ENCODE measurements around the gene RTN1. TPM values are rescaled to one million over a fixed set of nuclear protein-coding genes. Genes with fewer than 3 reads are reported as not detected.

RTN1 gene
- total RNA-seq, 4 donors from 2014 or later = 1.4 to 2.5 (median 1.8) TPM

GRCh38 chr14:59788176-59788575 lies 82.4 kb downstream of the RTN1 start:
- Histone ChIP-seq H3K27me3 (no peaks in the 10 kb centered on the region), H3K27ac (no peak overlapping the region), H3K9me3 (no peaks in the 10 kb centered on the region), H3K36me3 (no peaks in the 10 kb centered on the region), H3K4me1 (no peaks in the 10 kb centered on the region), H3K4me3 (no peak overlapping the region)
- in situ Hi-C loops (cut with MboI; ENCODE audit: low sequenced_read_pairs in 4 of 4) (no loop called here), intact Hi-C loops (cut with DNase I; ENCODE audit: low total_unique reads) (no loop called here)
- TF ChIP-seq POLR2A (IDR thresholded peaks at IDR 0.05) (no peak), CTCF (IDR thresholded peaks at IDR 0.05 in 4 of 5, conservative IDR thresholded peaks at IDR 0.05 in 1 of 5) (no peak)
- ATAC-seq = no peak
- no peak for DNase-seq

- intact Hi-C loops (cut with DNase I; ENCODE audit: low total_unique reads) (no loop called here), in situ Hi-C loops (cut with MboI; ENCODE audit: low sequenced_read_pairs in 4 of 4) (no loop called here)
- Histone ChIP-seq H3K27me3 (no peaks in the 10 kb centered on the region), H3K36me3 (no peaks in the 10 kb centered on the region), H3K9me3 (no peaks in the 10 kb centered on the region), H3K27ac (no peak overlapping the region), H3K4me3 (no peak overlapping the region), H3K4me1 (no peaks in the 10 kb centered on the region)
- TF ChIP-seq CTCF (IDR thresholded peaks at IDR 0.05 in 4 of 5, conservative IDR thresholded peaks at IDR 0.05 in 1 of 5) = no peak
- no peak for TF ChIP-seq POLR2A (IDR thresholded peaks at IDR 0.05)
- ATAC-seq = no peak
- DNase-seq = no peak
Measured at GRCh38 chr14:59787045-59787674, 83.4 kb downstream of the RTN1 start.

GRCh38 chr14:59785629-59786028 lies 84.9 kb downstream of the RTN1 start:
- Histone ChIP-seq H3K9me3 (no peaks in the 10 kb centered on the region), H3K4me1 (no peaks in the 10 kb centered on the region), H3K27me3 (no peaks in the 10 kb centered on the region), H3K36me3 (no peaks in the 10 kb centered on the region), H3K4me3 (no peak overlapping the region), H3K27ac (no peak overlapping the region)
- in situ Hi-C loops (cut with MboI; ENCODE audit: low sequenced_read_pairs in 4 of 4) = no loop called here
- no peak for TF ChIP-seq POLR2A (IDR thresholded peaks at IDR 0.05)
- no peak for TF ChIP-seq CTCF (IDR thresholded peaks at IDR 0.05 in 4 of 5, conservative IDR thresholded peaks at IDR 0.05 in 1 of 5)
- intact Hi-C loops (cut with DNase I; ENCODE audit: low total_unique reads) = no loop called here
- no peak for ATAC-seq
- DNase-seq = no peak

- no peak overlapping the region for H3K4me3 ChIP-seq
- no peak overlapping the region for H3K27ac ChIP-seq
- H3K9me3 ChIP-seq = no peaks in the 10 kb centered on the region
- DNase-seq (no peak), ATAC-seq (no peak)
- H3K27me3 ChIP-seq = no peaks in the 10 kb centered on the region
- no peaks in the 10 kb centered on the region for H3K36me3 ChIP-seq
- intact Hi-C loops (cut with DNase I; ENCODE audit: low total_unique reads) = no loop called here
- in situ Hi-C loops (cut with MboI; ENCODE audit: low sequenced_read_pairs in 4 of 4) = no loop called here
- no peak for TF ChIP-seq POLR2A (IDR thresholded peaks at IDR 0.05)
- TF ChIP-seq CTCF (IDR thresholded peaks at IDR 0.05 in 4 of 5, conservative IDR thresholded peaks at IDR 0.05 in 1 of 5) = no peak
- no peaks in the 10 kb centered on the region for H3K4me1 ChIP-seq
Measured at GRCh38 chr14:59782760-59783159, 87.8 kb downstream of the RTN1 start.

Measured in gastrocnemius medialis (tissue), 4 donors.